GM12865 (cell line): ENCODE data around the gene PGM1.

ENCODE experiments used
- DNase-seq: peaks from one replicate; pipeline ENCODE4 v3.0.0; 2010; ENCODE audit warnings: low read depth
- H3K4me3 ChIP-seq: 2 replicates; pipeline ENCODE4 v1.5.1; 2011; ENCODE audit warnings: mild to moderate bottlenecking, low read depth, low read length, control low read depth
- CTCF ChIP-seq: IDR thresholded peaks from 2 replicates; pipeline ENCODE4 v1.5.1; 2011; ENCODE audit warnings: low read length, control low read depth, low read depth, inconsistent platforms; ENCODE audit not compliant: insufficient read depth; ENCODE audit errors: missing control alignments

PGM1 gene

GRCh38 chr1:63643517-63643916 lies 50.3 kb downstream of the PGM1 start:
- no peak for DNase-seq
- no peak overlapping the region for H3K4me3 ChIP-seq
- TF ChIP-seq CTCF: no peak

- DNase-seq: no peak
- TF ChIP-seq CTCF: no peak
- no peak overlapping the region for H3K4me3 ChIP-seq
Measured at GRCh38 chr1:63643926-63644325, 50.7 kb downstream of the PGM1 start.

GRCh38 chr1:63645317-63645716 lies 52.1 kb downstream of the PGM1 start:
- no peak for DNase-seq
- no peak overlapping the region for H3K4me3 ChIP-seq
- no peak for TF ChIP-seq CTCF

- DNase-seq: no peak
- no peak overlapping the region for H3K4me3 ChIP-seq
- no peak for TF ChIP-seq CTCF
Measured at GRCh38 chr1:63648689-63649088, 55.5 kb downstream of the PGM1 start.

GRCh38 chr1:63651161-63651701 lies 58.0 kb downstream of the PGM1 start:
- DNase-seq: no peak
- H3K4me3 ChIP-seq: no peak overlapping the region
- TF ChIP-seq CTCF: no peak

GRCh38 chr1:63653976-63654375 lies 60.8 kb downstream of the PGM1 start:
- TF ChIP-seq CTCF: no peak
- H3K4me3 ChIP-seq: no peak overlapping the region
- DNase-seq: no peak

- TF ChIP-seq CTCF: no peak
- DNase-seq: no peak
- H3K4me3 ChIP-seq: no peak overlapping the region
Measured at GRCh38 chr1:63659448-63659847, 66.2 kb downstream of the PGM1 start.
